Measurements from ENCODE around the gene UBE2A. TPM values are rescaled to one million over a fixed set of nuclear protein-coding genes. Genes with fewer than 3 reads are reported as not detected.
A peak's percentile ranks its signal among the peaks of the same experiment; 100 is the strongest.

Gene UBE2A
- total and polyA plus RNA-seq, 2 donors (not counting 1 experiment from before 2014, with no cell fraction given): 28.4 to 106 TPM

GRCh38 chrX:119604766-119605463 lies 30.6 kb downstream of the UBE2A start:
- DNase-seq (ENCODE audit: low read depth in 2 of 2): no peak

DNA sequence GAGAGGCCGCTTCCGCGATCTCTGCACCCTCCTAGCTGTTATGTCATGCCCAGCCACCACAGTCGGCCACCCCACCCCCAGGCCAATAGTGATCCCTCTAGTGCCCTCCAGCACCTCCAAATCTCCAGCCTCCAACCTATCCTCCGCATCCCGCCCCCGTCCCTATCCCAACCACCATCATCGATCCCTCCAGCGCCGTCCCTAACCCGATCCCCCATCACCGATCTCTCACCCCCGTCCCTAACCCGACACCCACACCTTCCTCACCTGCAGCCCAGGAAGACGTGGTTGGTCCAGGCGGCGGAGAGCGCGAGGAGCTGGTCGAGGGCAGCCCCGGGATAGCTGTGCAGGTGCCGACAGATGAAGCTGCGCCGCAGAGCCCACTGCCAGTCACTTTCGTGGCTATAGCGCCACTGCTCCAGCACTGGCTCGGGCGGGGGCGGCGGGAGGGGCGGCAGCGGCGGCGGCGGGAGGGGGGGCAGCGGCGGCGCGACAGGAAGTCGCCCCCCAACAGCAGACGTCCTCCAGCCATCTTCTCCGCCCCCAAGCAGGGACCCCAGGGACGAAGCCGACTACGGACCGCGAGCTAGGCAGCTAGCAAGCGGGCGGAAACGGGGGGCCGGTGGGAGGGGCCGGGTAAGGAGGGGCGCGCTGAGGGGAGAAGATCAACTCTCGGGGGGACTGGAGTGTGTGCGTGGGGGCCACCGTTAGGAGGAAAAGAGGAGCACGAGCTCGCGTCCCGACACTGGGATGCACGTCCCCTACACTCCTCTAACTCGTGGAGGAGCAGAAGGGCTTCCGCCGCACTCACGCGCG lies 31.3 kb downstream of the UBE2A start:
- H3K79me2 ChIP-seq (ENCODE audit: control insufficient read depth, insufficient read depth, low read length): peaks cover 32% of the 10 kb centered on the region
- peak overlapping the region; percentile 85 for H3K4me2 ChIP-seq (ENCODE audit: extremely low read depth, insufficient read depth, low read length)
- H2AFZ ChIP-seq (ENCODE audit: low read length): peak overlapping the region; percentile 89
- peak overlapping the region; percentile 91 for H3K27ac ChIP-seq (ENCODE audit: insufficient read depth, low read length)
- H3K4me1 ChIP-seq (ENCODE audit: control insufficient read depth, extremely low read depth, insufficient read depth, low read length): no peaks in the 10 kb centered on the region
- no peak for DNase-seq (ENCODE audit: low read depth in 2 of 2)
- H3K27me3 ChIP-seq (ENCODE audit: control insufficient read depth, insufficient read depth, low read length): no peaks in the 10 kb centered on the region
- peak overlapping the region; percentile 65 to 77 (median 74) for H3K4me3 ChIP-seq (replicated peaks in 1 of 4; ENCODE audit: control extremely low read depth in 1 of 4, insufficient read depth in 1 of 4, low read depth in 3 of 4, low read length in 4 of 4)
- TF ChIP-seq CTCF (conservative IDR thresholded peaks at IDR 0.05 in 1 of 2, IDR thresholded peaks at IDR 0.05 in 1 of 2; ENCODE audit: low read depth in 1 of 2, low read length in 2 of 2) (no peak), EZH2 (IDR thresholded peaks at IDR 0.05; ENCODE audit: low read length, missing control alignments) (no peak)
- no peaks in the 10 kb centered on the region for H4K20me1 ChIP-seq (ENCODE audit: control insufficient read depth, extremely low read depth, insufficient read depth, low read length)
- H3K9ac ChIP-seq (ENCODE audit: insufficient read depth, low read length): peak overlapping the region; percentile 92
- no peaks in the 10 kb centered on the region for H3K36me3 ChIP-seq (ENCODE audit: control insufficient read depth, insufficient read depth, low read length)
- no peaks in the 10 kb centered on the region for H3K9me3 ChIP-seq (ENCODE audit: control insufficient read depth, insufficient read depth, low read depth, low read length)

More at GRCh38 chrX:119604766-119605463, 30.6 kb downstream of the UBE2A start:
- Histone ChIP-seq H3K4me2 (ENCODE audit: extremely low read depth, insufficient read depth, low read length) (peak overlapping the region; percentile 85), H3K9ac (ENCODE audit: insufficient read depth, low read length) (peak overlapping the region; percentile 53), H3K36me3 (ENCODE audit: control insufficient read depth, insufficient read depth, low read length) (no peaks in the 10 kb centered on the region), H3K4me1 (ENCODE audit: control insufficient read depth, extremely low read depth, insufficient read depth, low read length) (no peaks in the 10 kb centered on the region), H3K79me2 (ENCODE audit: control insufficient read depth, insufficient read depth, low read length) (peaks cover 32% of the 10 kb centered on the region), H3K4me3 (replicated peaks in 1 of 4; ENCODE audit: control extremely low read depth in 1 of 4, insufficient read depth in 1 of 4, low read depth in 3 of 4, low read length in 4 of 4) (peak overlapping the region; percentile 65 to 75 (median 70)), H3K9me3 (ENCODE audit: control insufficient read depth, insufficient read depth, low read depth, low read length) (no peaks in the 10 kb centered on the region), H3K27me3 (ENCODE audit: control insufficient read depth, insufficient read depth, low read length) (no peaks in the 10 kb centered on the region), H3K27ac (ENCODE audit: insufficient read depth, low read length) (peak overlapping the region; percentile 38), H2AFZ (ENCODE audit: low read length) (no peak overlapping the region), H4K20me1 (ENCODE audit: control insufficient read depth, extremely low read depth, insufficient read depth, low read length) (no peaks in the 10 kb centered on the region)
- TF ChIP-seq CTCF (conservative IDR thresholded peaks at IDR 0.05 in 1 of 2, IDR thresholded peaks at IDR 0.05 in 1 of 2; ENCODE audit: low read depth in 1 of 2, low read length in 2 of 2) (no peak), EZH2 (IDR thresholded peaks at IDR 0.05; ENCODE audit: low read length, missing control alignments) (no peak)

DNA sequence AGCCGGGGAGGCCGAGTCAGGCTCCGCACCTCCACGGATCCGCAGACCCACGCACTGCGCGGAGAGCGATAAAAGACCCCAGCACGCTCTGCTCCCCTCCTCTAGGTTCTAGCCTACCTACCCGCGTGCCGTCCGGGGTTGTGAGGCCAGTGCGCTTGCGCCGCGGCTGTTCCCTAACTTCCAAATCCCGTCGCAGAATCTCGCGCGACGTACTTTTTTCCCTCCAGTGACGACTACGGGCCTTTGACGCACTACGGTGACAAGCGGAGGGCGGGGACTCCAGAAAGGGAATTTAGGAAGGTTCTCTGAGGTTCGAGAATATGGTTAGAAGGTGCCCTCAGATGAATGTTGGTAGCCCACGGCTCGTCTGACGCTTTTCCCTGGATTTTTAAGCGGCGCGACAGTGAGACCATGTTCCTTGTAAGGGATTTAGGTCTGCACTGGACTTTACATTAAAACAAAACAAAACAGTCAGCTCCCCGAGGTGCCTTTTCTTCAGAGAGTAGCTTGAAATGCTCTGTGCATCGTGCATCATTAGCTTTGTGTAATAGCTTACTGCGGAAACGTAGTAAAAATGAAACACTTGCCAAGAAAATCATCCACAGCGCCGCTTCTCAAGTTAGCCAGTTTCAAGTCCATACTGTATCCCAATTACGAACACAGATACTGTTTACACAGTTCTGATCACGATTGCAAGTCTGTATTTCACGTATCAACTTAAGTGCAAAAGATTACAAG lies 32.1 kb downstream of the UBE2A start, which contains the start of gene NKRF:
NKRF (minus strand) TSS at position 145 of the 738 bp plus-strand sequence.
- Histone ChIP-seq H3K4me1 (ENCODE audit: control insufficient read depth, extremely low read depth, insufficient read depth, low read length) (no peaks in the 10 kb centered on the region), H2AFZ (ENCODE audit: low read length) (peak within 1 kb of the TSS; percentile 89), H3K4me3 (replicated peaks in 1 of 4; ENCODE audit: control extremely low read depth in 1 of 4, insufficient read depth in 1 of 4, low read depth in 3 of 4, low read length in 4 of 4) (peak within 1 kb of the TSS; percentile 65 to 77 (median 74)), H3K27me3 (ENCODE audit: control insufficient read depth, insufficient read depth, low read length) (no peaks in the 10 kb centered on the region), H3K4me2 (ENCODE audit: extremely low read depth, insufficient read depth, low read length) (peak within 1 kb of the TSS; percentile 85), H3K27ac (ENCODE audit: insufficient read depth, low read length) (peak within 1 kb of the TSS; percentile 91), H4K20me1 (ENCODE audit: control insufficient read depth, extremely low read depth, insufficient read depth, low read length) (no peaks in the 10 kb centered on the region), H3K36me3 (ENCODE audit: control insufficient read depth, insufficient read depth, low read length) (no peaks in the 10 kb centered on the region), H3K79me2 (ENCODE audit: control insufficient read depth, insufficient read depth, low read length) (peaks cover 30% of the 10 kb centered on the region), H3K9me3 (ENCODE audit: control insufficient read depth, insufficient read depth, low read depth, low read length) (no peaks in the 10 kb centered on the region), H3K9ac (ENCODE audit: insufficient read depth, low read length) (peak within 1 kb of the TSS; percentile 92)
- peak; percentile 81 to 94 for DNase-seq (ENCODE audit: low read depth in 2 of 2)
- no peak for TF ChIP-seq EZH2 (IDR thresholded peaks at IDR 0.05; ENCODE audit: low read length, missing control alignments)
- TF ChIP-seq CTCF (conservative IDR thresholded peaks at IDR 0.05 in 1 of 2, IDR thresholded peaks at IDR 0.05 in 1 of 2; ENCODE audit: low read depth in 1 of 2, low read length in 2 of 2): no peak

Measured in fibroblast of lung (primary cell).